Endothelial cell of umbilical vein (primary cell): ENCODE measurements around the gene ACAP2. TPM values are rescaled to one million over a fixed set of nuclear protein-coding genes. Genes with fewer than 3 reads are reported as not detected.

ENCODE experiments used
- BruUV-seq: library from RNA; stranded (reverse); fragments of 400-500 nt; replicated peaks from 2 replicates; lab custom pipeline; 2021; lab: Mats Ljungman, UMichigan
- CTCF ChIA-PET: fragments of 300-600, 350-600 bp; sonication (Branson Sonifier 250); formaldehyde crosslinking; loops from one replicate; lab custom pipeline; 2021; ENCODE audit warnings: antibody characterized with exemption, inconsistent platforms; lab: Charles Lee
- POLR2A ChIA-PET: fragments of 300-600, 350-600 bp; sonication (Branson Sonifier 250); formaldehyde crosslinking; loops from one replicate; lab custom pipeline; 2021; ENCODE audit warnings: antibody characterized with exemption, inconsistent platforms; lab: Charles Lee
- DNase-seq: peaks from one replicate; pipeline ENCODE4 v3.0.0-alpha.2; 2011; ENCODE audit warnings: low read depth, low spot score
- FAIRE-seq: peaks from 2 replicates; lab custom pipeline; 2011; peaks lifted over from hg19 to GRCh38; lab: Jason Lieb, UNC
- H2AFZ ChIP-seq: 2 replicates; pipeline ENCODE4 v1.6.0; 2012; ENCODE audit warnings: low read depth, low read length, control low read depth, inconsistent platforms
- H3K27ac ChIP-seq: 2 replicates; pipeline ENCODE4 v1.5.1; 2011; ENCODE audit warnings: low read depth, mild to moderate bottlenecking, control low read depth, low read length, moderate library complexity; ENCODE audit not compliant: insufficient read depth
- H3K27me3 ChIP-seq, 2 experiments: 2 replicates each; pipeline versions ENCODE4 v1.6.0 to v1.6.1; 2011; ENCODE audit warnings: low read length in 2 of 2, mixed read lengths in 1 of 2; ENCODE audit not compliant: control insufficient read depth in 2 of 2, insufficient read depth in 2 of 2
- H3K36me3 ChIP-seq, 2 experiments: 2 replicates in 1 of 2; 3 replicates in 1 of 2; pipeline ENCODE4 v1.5.1; 2011; ENCODE audit warnings: low read length in 2 of 2, mild to moderate bottlenecking in 1 of 2, moderate library complexity in 1 of 2; ENCODE audit not compliant: control insufficient read depth in 2 of 2, insufficient read depth in 2 of 2; ENCODE audit errors: extremely low read depth in 1 of 2
- H3K4me1 ChIP-seq: 3 replicates; pipeline ENCODE4 v1.5.1; 2011; ENCODE audit warnings: mild to moderate bottlenecking, low read length; ENCODE audit not compliant: control insufficient read depth, insufficient read depth; ENCODE audit errors: extremely low read depth
- H3K4me2 ChIP-seq: 2 replicates; pipeline ENCODE4 v1.6.1; 2011; ENCODE audit warnings: low read length, control low read depth, mixed read lengths; ENCODE audit not compliant: insufficient read depth
- H3K4me3 ChIP-seq, 3 experiments: fragments of 200-600 bp in 1 of 3; sonication (generic), shearing (Covaris generic) in 1 of 3; replicated peaks in 1 of 3; 2 replicates each; pipeline ENCODE4 v1.5.1; 2011 to 2016; ENCODE audit warnings: control low read depth in 3 of 3, low read length in 3 of 3, mild to moderate bottlenecking in 2 of 3, inconsistent platforms in 1 of 3, low read depth in 1 of 3, moderate library complexity in 1 of 3; ENCODE audit not compliant: insufficient read depth in 1 of 3
- H3K79me2 ChIP-seq: 2 replicates; pipeline ENCODE4 v1.6.0; 2012; ENCODE audit warnings: low read length, inconsistent platforms; ENCODE audit not compliant: control insufficient read depth, insufficient read depth
- H3K9ac ChIP-seq: replicated peaks from 2 replicates; pipeline ENCODE3; 2011; ENCODE audit warnings: low read length, control low read depth; ENCODE audit not compliant: insufficient read depth; ENCODE audit errors: extremely low read depth
- H3K9me1 ChIP-seq: replicated peaks from 3 replicates; pipeline ENCODE4 v1.6.0; 2011; ENCODE audit warnings: mild to moderate bottlenecking, low read length; ENCODE audit not compliant: control insufficient read depth, insufficient read depth; ENCODE audit errors: extremely low read depth
- H3K9me3 ChIP-seq: replicated peaks from 2 replicates; pipeline ENCODE4 v1.5.1; 2012; ENCODE audit warnings: low read length, inconsistent platforms; ENCODE audit not compliant: control insufficient read depth, insufficient read depth
- H4K20me1 ChIP-seq: replicated peaks from 2 replicates; pipeline ENCODE3; 2011; ENCODE audit warnings: mild to moderate bottlenecking, low read length; ENCODE audit not compliant: control insufficient read depth, insufficient read depth; ENCODE audit errors: extremely low read depth
- EZH2 ChIP-seq: IDR thresholded peaks from 2 replicates; pipeline ENCODE4 v1.6.1; 2012; ENCODE audit warnings: borderline replicate concordance, low read depth, mild to moderate bottlenecking, moderate library complexity, low read length, inconsistent platforms; ENCODE audit not compliant: severe bottlenecking
- FOS ChIP-seq: IDR thresholded peaks from 2 replicates; pipeline ENCODE4 v1.6.1; 2011; ENCODE audit warnings: mild to moderate bottlenecking, low read length, moderate library complexity, borderline replicate concordance; ENCODE audit not compliant: insufficient read depth
- GATA2 ChIP-seq: IDR thresholded peaks from 2 replicates; pipeline ENCODE4 v1.7.0; 2011; ENCODE audit warnings: low read depth, mild to moderate bottlenecking, moderate library complexity, mixed read lengths, low read length; ENCODE audit not compliant: insufficient read length, insufficient read depth
- JUN ChIP-seq: IDR thresholded peaks from 2 replicates; pipeline ENCODE4 v1.6.1; 2011; ENCODE audit warnings: borderline replicate concordance, low read depth; ENCODE audit not compliant: insufficient read length, insufficient read depth
- MAX ChIP-seq: IDR thresholded peaks from 2 replicates; pipeline ENCODE4 v1.6.1; 2011; ENCODE audit not compliant: insufficient read depth, insufficient read length
- MYC ChIP-seq: IDR thresholded peaks from one replicate; pipeline ENCODE4 v1.6.1; 2011; ENCODE audit warnings: mild to moderate bottlenecking, low read depth, low read length
- POLR2A ChIP-seq: IDR thresholded peaks from 2 replicates; pipeline ENCODE4 v1.6.1; 2012; ENCODE audit warnings: low read depth, mild to moderate bottlenecking, control low read depth, low read length
- POLR2AphosphoS5 ChIP-seq: IDR thresholded peaks from 2 replicates; pipeline ENCODE4 v1.6.1; 2012; ENCODE audit warnings: low read depth, mild to moderate bottlenecking, control low read depth, low read length, moderate library complexity; ENCODE audit not compliant: insufficient read depth
- dilution Hi-C: fragments of 300-500 bp; cut with MboI; formaldehyde crosslinking; loops from one replicate; pipeline ENCODE4 v1.15.0; 2019; ENCODE audit warnings: low sequenced_read_pairs; ENCODE audit not compliant: extremely low pct_ligation_motif_present
- intact Hi-C: fragments of 100-400 bp; cut with micrococcal nuclease; formaldehyde crosslinking; loops from one replicate; pipeline ENCODE4 v1.10.0; 2022
- polyA plus RNA-seq, 4 experiments: library from polyadenylated mRNA; depleted of rRNA in 3 of 4; stranded (reverse) in 3 of 4; unstranded in 1 of 4; fragments of >200 nt; gene quantifications; 2 replicates each; pipeline versions ENCODE4 v1.2.1 to v1.2.3, GENCODE V29; 2011 to 2012; ENCODE audit warnings: missing spikeins in 1 of 4
- total RNA-seq: library from RNA; stranded (reverse); gene quantifications from 2 replicates; pipeline ENCODE4 v1.2.3, GENCODE V29; 2021
- TF ChIP-seq, protein P1 (sequence below), 2 donors: IDR thresholded peaks; 1 replicate in 1 of 2; 2 replicates in 1 of 2; pipeline ENCODE4 v1.5.1; 2011; ENCODE audit warnings: low read length in 2 of 2, mild to moderate bottlenecking in 2 of 2, moderate library complexity in 2 of 2, control low read depth in 1 of 2, inconsistent platforms in 1 of 2, low read depth in 1 of 2; ENCODE audit not compliant: insufficient read depth in 1 of 2; ENCODE audit errors: extremely low read depth in 1 of 2

The ACAP2 gene
- total and polyA plus RNA-seq, 2 donors (not counting 3 experiments of a cell fraction or from before 2014, with no cell fraction given), result 13.6 to 36.9 TPM

DNA sequence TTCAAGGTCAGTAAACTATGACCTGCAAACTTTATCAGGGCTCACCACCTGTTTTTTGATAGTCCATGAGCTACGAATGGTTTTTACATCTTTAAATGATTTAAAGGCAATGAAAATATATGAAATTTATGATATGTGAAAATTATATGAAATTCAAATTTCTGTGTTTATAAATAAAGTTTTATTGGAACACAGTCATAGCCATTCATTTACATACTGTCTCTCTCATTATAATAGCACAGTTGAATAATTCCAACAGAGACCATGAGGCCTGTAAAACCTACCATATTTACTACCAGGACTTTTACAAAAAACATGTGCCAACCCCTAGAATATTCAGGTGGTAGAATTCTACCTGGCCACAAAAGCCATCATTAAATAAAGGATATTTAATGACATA, 107.9 kb downstream of the ACAP2 start:
- Histone ChIP-seq H3K9me1 (no peaks in the 10 kb centered on the region), H3K27me3 (no peaks in the 10 kb centered on the region), H3K79me2 (no peaks in the 10 kb centered on the region), H3K4me2 (no peak overlapping the region), H4K20me1 (no peaks in the 10 kb centered on the region), H3K4me3 (no peak overlapping the region), H3K27ac (no peak overlapping the region), H3K9me3 (no peaks in the 10 kb centered on the region), H3K36me3 (no peaks in the 10 kb centered on the region), H3K9ac (no peak overlapping the region), H2AFZ (no peak overlapping the region), H3K4me1 (no peaks in the 10 kb centered on the region)
- dilution Hi-C loops, result no loop called here
- FAIRE-seq (no peak), DNase-seq (no peak)
- POLR2A ChIA-PET, result no interaction called here
- CTCF ChIA-PET, result no interaction called here
- TF ChIP-seq EZH2 (no peak), POLR2A (no peak), POLR2AphosphoS5 (no peak), MYC (no peak), FOS (no peak), MAX (no peak), JUN (no peak), GATA2 (no peak)
- TF ChIP-seq, protein P1, sequence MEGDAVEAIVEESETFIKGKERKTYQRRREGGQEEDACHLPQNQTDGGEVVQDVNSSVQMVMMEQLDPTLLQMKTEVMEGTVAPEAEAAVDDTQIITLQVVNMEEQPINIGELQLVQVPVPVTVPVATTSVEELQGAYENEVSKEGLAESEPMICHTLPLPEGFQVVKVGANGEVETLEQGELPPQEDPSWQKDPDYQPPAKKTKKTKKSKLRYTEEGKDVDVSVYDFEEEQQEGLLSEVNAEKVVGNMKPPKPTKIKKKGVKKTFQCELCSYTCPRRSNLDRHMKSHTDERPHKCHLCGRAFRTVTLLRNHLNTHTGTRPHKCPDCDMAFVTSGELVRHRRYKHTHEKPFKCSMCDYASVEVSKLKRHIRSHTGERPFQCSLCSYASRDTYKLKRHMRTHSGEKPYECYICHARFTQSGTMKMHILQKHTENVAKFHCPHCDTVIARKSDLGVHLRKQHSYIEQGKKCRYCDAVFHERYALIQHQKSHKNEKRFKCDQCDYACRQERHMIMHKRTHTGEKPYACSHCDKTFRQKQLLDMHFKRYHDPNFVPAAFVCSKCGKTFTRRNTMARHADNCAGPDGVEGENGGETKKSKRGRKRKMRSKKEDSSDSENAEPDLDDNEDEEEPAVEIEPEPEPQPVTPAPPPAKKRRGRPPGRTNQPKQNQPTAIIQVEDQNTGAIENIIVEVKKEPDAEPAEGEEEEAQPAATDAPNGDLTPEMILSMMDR (IDR thresholded peaks at IDR 0.05; ENCODE audit: extremely low read depth in 1 of 2, insufficient read depth in 1 of 2, low read depth in 1 of 2, low read length in 2 of 2), result no peak
- intact Hi-C loops, result no loop called here
- BruUV-seq, result no TSS peak
